NB4 (cell line): ENCODE measurements around the gene CIAO3.

Experiments used
- CTCF ChIP-seq: IDR thresholded peaks from one replicate; pipeline ENCODE4 v1.5.1; 2012; ENCODE audit warnings: low read depth, low read length
- POLR2A ChIP-seq: IDR thresholded peaks from 2 replicates; pipeline ENCODE4 v1.6.1; 2011; ENCODE audit warnings: mild to moderate bottlenecking; ENCODE audit not compliant: insufficient read length; ENCODE audit errors: extremely low read depth

GRCh38 chr16:778447-778846 is 37.6 kb upstream of the CIAO3 start:
- TF ChIP-seq CTCF (no peak), POLR2A (no peak)
